Breast epithelium (tissue), 3 donors: Measurements from ENCODE around the gene MAD1L1.

Experiments
- POLR2A ChIP-seq: fragments of 450-650 bp; IDR thresholded peaks from one replicate; pipeline ENCODE4 v1.6.1; 2016; ENCODE audit warnings: antibody characterized with exemption, mild to moderate bottlenecking, moderate library complexity
- TF ChIP-seq, protein P1 (sequence below), 3 donors: fragments of 450-650 bp; IDR thresholded peaks; one replicate each; pipeline ENCODE4 v1.5.1; 2016 to 2017; ENCODE audit warnings: antibody characterized with exemption in 3 of 3, mild to moderate bottlenecking in 3 of 3, moderate library complexity in 3 of 3

DNA sequence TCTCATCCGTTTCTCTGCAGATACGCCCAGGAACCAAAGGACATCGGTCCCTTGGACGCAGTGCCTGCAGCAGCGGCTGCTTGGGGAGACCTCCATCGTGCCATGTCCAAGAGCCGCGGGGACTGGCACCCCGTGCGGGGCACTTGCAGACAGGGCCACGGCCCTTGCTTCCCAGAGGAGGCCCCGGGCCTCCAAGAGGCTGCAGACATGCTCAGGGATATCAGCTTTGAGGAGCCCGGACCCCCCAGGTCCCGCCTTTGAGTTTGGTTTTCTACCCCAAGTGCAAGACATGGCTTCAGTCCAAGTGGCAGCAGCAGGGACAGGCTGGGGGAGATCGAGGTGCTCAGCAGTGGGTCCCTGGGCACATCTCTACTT is 283.1 kb downstream of the MAD1L1 start:
- TF ChIP-seq, protein P1, sequence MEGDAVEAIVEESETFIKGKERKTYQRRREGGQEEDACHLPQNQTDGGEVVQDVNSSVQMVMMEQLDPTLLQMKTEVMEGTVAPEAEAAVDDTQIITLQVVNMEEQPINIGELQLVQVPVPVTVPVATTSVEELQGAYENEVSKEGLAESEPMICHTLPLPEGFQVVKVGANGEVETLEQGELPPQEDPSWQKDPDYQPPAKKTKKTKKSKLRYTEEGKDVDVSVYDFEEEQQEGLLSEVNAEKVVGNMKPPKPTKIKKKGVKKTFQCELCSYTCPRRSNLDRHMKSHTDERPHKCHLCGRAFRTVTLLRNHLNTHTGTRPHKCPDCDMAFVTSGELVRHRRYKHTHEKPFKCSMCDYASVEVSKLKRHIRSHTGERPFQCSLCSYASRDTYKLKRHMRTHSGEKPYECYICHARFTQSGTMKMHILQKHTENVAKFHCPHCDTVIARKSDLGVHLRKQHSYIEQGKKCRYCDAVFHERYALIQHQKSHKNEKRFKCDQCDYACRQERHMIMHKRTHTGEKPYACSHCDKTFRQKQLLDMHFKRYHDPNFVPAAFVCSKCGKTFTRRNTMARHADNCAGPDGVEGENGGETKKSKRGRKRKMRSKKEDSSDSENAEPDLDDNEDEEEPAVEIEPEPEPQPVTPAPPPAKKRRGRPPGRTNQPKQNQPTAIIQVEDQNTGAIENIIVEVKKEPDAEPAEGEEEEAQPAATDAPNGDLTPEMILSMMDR (IDR thresholded peaks at IDR 0.05): no peak
- TF ChIP-seq POLR2A: no peak
